OCI-LY7 (cell line): ENCODE results near the gene SUPT20HL2.

Source experiments
- EZH2phosphoT487 ChIP-seq: fragments of 200-600 bp; sonication (generic); IDR thresholded peaks from 2 replicates; pipeline ENCODE4 v1.6.1; 2018; ENCODE audit warnings: low read depth, borderline replicate concordance, mild to moderate bottlenecking, mixed run types, antibody characterized with exemption, low read length, moderate library complexity, mixed read lengths
- TF ChIP-seq, protein P1 (sequence below): fragments of 200-600 bp; sonication (generic); conservative IDR thresholded peaks from 2 replicates; pipeline ENCODE4 v1.5.1; 2014; ENCODE audit warnings: mild to moderate bottlenecking, antibody characterized with exemption, low read length, moderate library complexity, mixed read lengths

DNA sequence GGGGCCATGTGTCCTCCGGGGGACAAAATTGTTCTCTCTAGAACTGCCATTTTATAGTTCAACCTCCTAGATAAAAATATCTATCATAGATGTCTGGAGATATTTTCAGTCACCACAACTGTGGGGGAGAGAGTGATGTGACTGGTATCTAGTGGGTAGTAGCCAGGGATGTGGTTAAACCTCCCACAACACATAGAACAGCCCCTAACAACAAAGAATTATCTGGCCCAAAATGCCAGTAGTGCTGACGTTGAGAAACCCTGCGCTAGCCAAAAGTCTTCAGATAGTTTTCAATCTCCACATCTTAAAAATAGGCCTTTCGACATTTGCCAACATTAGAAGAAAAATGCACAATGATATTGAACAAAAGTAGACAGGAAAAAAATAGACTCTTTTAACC is 19.0 kb upstream of the SUPT20HL2 start:
- TF ChIP-seq, protein P1, sequence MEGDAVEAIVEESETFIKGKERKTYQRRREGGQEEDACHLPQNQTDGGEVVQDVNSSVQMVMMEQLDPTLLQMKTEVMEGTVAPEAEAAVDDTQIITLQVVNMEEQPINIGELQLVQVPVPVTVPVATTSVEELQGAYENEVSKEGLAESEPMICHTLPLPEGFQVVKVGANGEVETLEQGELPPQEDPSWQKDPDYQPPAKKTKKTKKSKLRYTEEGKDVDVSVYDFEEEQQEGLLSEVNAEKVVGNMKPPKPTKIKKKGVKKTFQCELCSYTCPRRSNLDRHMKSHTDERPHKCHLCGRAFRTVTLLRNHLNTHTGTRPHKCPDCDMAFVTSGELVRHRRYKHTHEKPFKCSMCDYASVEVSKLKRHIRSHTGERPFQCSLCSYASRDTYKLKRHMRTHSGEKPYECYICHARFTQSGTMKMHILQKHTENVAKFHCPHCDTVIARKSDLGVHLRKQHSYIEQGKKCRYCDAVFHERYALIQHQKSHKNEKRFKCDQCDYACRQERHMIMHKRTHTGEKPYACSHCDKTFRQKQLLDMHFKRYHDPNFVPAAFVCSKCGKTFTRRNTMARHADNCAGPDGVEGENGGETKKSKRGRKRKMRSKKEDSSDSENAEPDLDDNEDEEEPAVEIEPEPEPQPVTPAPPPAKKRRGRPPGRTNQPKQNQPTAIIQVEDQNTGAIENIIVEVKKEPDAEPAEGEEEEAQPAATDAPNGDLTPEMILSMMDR, result no peak
- TF ChIP-seq EZH2phosphoT487, result no peak
